ENCODE results near the gene VDAC1.

Gene VDAC1

GRCh38 chr5:133932441-133933168 lies 72.2 kb downstream of the VDAC1 start:
- no peak overlapping the region for H3K27ac ChIP-seq
- TF ChIP-seq CTCF (IDR thresholded peaks at IDR 0.05) = no peak
- no peak for DNase-seq
- no peaks in the 10 kb centered on the region for H3K27me3 ChIP-seq
- peaks cover 0 to 40% (median 15%) of the 10 kb centered on the region in 4 donors for H3K4me1 ChIP-seq
- H3K9me3 ChIP-seq = no peaks in the 10 kb centered on the region
- no peak overlapping the region for H3K4me3 ChIP-seq
- H3K36me3 ChIP-seq = no peaks in the 10 kb centered on the region
- intact Hi-C loops (cut with DNase I; ENCODE audit: low total_unique reads) = no loop called here

GRCh38 chr5:133931546-133931945 lies 73.2 kb downstream of the VDAC1 start:
- no peak for DNase-seq
- H3K36me3 ChIP-seq = no peaks in the 10 kb centered on the region
- TF ChIP-seq CTCF (IDR thresholded peaks at IDR 0.05) = no peak
- H3K27me3 ChIP-seq = no peaks in the 10 kb centered on the region
- intact Hi-C loops (cut with DNase I; ENCODE audit: low total_unique reads) = no loop called here
- H3K4me3 ChIP-seq = no peak overlapping the region
- no peak overlapping the region for H3K27ac ChIP-seq
- H3K4me1 ChIP-seq = peaks cover 0 to 45% (median 15%) of the 10 kb centered on the region in 4 donors
- H3K9me3 ChIP-seq = no peaks in the 10 kb centered on the region

GRCh38 chr5:133930813-133931090 lies 74.0 kb downstream of the VDAC1 start:
- no peak for DNase-seq
- Histone ChIP-seq H3K4me3 (no peak overlapping the region), H3K36me3 (no peaks in the 10 kb centered on the region), H3K9me3 (no peaks in the 10 kb centered on the region), H3K4me1 (peaks cover 0 to 45% (median 15%) of the 10 kb centered on the region in 4 donors), H3K27ac (peak overlapping the region; percentile 59 to 70), H3K27me3 (no peaks in the 10 kb centered on the region)
- no peak for TF ChIP-seq CTCF (IDR thresholded peaks at IDR 0.05)
- intact Hi-C loops (cut with DNase I; ENCODE audit: low total_unique reads) = no loop called here

DNA sequence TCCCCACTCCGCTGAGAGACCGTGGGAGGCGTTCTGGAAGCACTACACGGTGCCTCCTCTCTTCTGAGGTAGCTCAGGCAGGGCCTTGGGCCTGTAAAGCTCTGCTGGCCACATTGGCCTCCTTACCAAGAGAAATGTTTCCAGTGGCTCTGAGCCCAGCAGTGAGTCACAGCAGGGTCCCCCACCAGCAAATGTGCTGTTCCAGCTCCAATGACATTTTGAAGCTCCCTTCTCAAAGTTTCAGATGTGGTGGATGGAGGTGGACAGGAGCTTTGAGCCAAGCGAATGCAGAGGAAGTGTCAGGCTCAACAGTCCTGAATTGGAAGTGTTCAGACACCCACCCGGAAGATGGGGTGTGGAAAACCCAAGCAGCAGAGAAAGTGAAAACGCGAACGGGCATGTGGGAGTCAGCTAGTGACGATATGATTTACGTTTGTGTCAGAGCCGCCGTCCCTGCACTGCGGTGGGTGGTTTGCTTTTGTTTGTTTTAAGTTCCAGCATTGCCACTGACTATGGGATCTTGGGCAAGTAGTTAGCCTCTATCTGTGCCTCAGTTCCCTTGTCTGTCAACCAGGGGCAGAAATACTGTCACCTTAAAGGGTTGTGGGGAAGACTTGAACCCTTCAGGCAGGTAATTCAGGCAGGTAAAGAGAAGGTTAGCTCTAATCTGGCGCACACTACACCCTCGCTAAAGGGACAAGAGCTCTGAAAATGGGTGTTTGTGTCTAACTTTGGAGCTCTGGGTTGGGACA lies 74.5 kb downstream of the VDAC1 start:
- intact Hi-C loops (cut with DNase I; ENCODE audit: low total_unique reads) = no loop called here
- H3K27me3 ChIP-seq = no peaks in the 10 kb centered on the region
- peaks cover 0 to 42% (median 13%) of the 10 kb centered on the region in 4 donors for H3K4me1 ChIP-seq
- H3K27ac ChIP-seq = peak overlapping the region; percentile 59 to 70
- peak overlapping the region in 1 of 2 donors; percentile 5 for H3K4me3 ChIP-seq
- no peaks in the 10 kb centered on the region for H3K36me3 ChIP-seq
- H3K9me3 ChIP-seq = no peaks in the 10 kb centered on the region
- peak; percentile 35 to 88 for DNase-seq
- TF ChIP-seq CTCF (IDR thresholded peaks at IDR 0.05) = no peak

DNA sequence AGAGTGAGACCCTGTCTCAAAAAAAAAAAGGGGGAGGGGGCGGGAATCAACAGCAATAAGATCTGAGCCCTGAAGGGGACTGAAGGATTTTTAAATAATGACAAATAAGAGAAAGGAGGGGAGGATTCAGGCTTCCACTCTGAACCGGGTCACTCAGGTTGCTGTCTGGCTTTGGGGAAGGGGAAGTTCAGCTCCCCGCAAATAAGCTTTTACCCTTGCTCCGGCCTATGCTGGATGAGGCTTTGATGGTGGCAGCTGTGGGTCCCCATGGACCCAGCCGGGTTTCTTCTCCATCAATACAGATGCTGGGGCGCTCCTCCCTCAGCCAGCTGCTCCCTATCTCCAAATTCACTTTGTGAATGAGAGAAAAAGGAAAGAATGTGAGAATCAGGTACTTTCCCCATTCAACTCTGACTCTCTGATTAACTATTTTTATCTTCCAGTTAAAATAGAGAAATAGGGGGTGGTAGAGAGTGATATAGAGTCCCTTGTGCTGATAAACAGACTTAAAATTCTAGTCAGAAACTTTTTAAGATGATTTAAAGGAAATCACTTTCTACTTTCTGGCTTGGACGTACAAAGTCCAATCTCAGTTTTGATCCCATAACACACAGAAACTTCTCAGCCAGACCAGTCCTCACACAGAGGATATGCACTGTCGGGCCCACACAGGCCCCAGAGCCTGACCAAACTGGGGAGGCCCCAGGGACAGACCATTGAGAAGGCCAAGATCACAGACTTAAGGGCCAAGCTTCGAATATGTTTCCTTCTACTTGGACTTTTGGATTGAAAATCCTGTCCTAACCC lies 76.0 kb downstream of the VDAC1 start:
- H3K9me3 ChIP-seq = no peaks in the 10 kb centered on the region
- H3K27me3 ChIP-seq = no peaks in the 10 kb centered on the region
- TF ChIP-seq CTCF (IDR thresholded peaks at IDR 0.05) = no peak
- H3K27ac ChIP-seq = peak overlapping the region in 1 of 2 donors; percentile 70
- intact Hi-C loops (cut with DNase I; ENCODE audit: low total_unique reads) = no loop called here
- peaks cover 0 to 36% (median 10%) of the 10 kb centered on the region in 4 donors for H3K4me1 ChIP-seq
- no peak overlapping the region for H3K4me3 ChIP-seq
- DNase-seq = no peak
- H3K36me3 ChIP-seq = no peaks in the 10 kb centered on the region

All from tibial artery (tissue), 4 donors.